ENCODE data around the gene VRK1.
A peak's percentile ranks its signal among the peaks of the same experiment; 100 is the strongest.
"Not testable (repeated sequence)": the region's sequence is repeated elsewhere in the genome, so short reads cannot be mapped to it uniquely, and the experiment has no call there.

Gene VRK1

DNA sequence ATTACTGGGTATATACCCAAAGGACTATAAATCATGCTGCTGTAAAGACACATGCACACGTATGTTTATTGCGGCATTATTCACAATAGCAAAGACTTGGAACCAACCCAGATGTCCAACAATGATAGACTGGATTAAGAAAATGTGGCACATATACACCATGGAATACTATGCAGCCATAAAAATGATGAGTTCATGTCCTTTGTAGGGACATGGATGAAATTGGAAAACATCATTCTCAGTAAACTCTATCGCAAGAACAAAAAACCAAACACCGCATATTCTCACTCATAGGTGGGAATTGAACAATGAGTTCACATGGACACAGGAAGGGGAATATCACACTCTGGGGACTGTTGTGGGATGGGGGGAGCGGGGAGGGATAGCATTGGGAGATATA, 86.8 kb downstream of the VRK1 start:
- not testable (repeated sequence) for DNase-seq (ENCODE audit: low read depth)

DNA sequence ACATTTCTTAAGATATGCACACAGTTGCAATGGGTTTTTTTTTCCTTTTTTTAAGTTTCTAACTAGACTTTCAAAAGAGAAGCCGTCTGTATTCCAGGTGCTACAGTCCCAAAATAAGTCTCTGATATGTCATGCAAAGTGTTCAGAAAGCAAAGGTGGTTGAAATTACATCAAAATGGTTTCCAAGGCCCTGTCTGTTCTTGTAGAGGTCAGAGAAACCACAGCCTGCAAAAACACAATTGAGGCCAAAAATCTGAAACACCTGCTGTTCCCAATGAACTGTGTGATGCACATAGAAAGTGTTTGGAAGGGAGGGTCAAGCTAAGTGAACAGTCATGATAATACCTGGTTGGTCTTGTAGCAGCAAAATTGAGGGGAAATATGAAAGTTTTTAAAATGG, 91.0 kb downstream of the VRK1 start:
- no peak for DNase-seq (ENCODE audit: low read depth)

DNA sequence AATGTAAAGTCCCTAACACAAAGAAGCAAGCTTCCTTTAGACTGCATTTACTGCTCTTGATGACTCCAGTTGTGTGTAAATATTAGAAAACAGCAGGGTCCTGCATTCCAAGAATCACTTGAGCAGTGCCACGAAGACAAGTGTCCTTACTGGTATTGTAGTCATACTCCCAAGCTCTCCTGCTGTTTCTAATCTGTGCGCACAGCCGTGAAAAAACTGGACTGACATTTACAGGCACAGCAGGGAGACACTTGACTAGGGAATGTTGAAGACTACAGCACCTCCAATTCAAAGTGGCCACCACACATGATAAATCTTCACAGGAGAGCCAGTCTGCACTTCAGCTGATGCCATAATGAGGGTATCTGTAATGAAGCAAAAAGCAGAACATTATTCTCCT, 91.4 kb downstream of the VRK1 start:
- peak; percentile 9 for DNase-seq (ENCODE audit: low read depth)

DNA sequence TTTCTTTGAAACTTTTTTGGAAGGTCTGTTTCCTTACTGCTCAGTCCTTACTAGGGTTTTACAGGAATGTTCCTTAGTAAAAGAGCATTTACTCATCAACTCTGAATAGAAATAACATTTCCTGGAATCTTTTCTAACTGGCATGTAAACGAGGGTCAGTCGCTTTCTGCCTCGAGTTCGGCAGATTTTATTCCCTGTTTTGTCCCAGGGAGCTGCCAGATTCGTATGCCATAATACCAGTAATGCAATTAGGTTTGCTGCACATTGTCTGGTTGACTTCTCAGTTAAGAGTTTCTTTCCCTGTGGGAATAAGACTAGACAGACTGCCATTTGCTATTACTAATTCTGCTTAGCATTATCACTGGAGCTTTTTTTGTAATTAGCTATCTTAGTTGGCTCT, 91.9 kb downstream of the VRK1 start:
- no peak for DNase-seq (ENCODE audit: low read depth)

DNA sequence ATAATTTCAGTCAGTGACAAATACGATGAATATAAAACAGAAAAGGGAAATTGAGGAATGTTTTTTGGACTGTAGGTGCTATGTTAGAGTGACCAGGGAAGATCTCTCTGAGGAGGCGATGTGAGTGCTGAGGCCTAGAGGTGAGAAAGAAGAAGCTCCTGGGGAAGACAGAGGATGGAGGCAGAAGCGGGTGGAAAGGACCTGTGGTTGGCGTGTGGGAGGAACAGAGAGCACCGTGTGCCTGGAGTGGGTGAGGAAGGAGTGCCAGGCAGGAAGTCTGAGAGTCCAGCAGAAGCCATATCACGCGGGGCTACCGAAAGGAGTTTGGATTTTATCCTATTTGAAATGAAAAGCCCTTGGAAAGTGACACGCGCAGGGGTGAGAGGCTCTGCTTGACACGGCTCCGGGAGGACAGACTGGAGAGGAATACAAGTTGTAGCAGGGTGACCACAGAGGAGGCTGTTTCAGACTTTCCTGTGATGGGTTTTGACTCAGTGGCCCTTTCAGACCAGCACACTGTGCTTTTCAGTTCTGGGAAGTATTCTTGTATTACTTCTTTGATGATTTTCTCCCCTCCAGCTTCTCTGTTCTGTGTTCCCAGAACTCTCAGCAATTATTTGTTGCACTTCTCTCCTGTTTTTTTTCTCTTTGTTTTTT, 96.9 kb downstream of the VRK1 start:
- DNase-seq (ENCODE audit: low read depth): no peak

DNA sequence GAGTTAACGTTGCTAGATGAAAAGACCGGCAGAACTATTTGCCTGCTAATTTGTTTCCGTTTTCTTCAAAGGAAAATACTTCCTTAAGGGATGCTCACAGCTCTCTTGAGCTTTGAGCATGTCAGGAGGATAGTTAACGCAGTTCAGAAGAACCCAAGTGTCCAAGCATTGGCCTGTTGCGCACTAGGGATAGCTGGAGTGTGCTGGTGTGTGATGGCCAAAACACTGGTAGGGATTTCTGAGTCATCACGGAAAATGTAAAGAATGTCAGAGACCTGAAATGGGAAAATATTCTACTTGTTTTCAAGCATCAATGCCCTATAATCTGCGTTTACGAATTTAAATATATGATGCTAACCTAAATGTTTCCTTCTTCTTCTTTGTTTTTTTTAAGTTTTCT, 97.8 kb downstream of the VRK1 start:
- peak; percentile 30 for DNase-seq (ENCODE audit: low read depth)

DNA sequence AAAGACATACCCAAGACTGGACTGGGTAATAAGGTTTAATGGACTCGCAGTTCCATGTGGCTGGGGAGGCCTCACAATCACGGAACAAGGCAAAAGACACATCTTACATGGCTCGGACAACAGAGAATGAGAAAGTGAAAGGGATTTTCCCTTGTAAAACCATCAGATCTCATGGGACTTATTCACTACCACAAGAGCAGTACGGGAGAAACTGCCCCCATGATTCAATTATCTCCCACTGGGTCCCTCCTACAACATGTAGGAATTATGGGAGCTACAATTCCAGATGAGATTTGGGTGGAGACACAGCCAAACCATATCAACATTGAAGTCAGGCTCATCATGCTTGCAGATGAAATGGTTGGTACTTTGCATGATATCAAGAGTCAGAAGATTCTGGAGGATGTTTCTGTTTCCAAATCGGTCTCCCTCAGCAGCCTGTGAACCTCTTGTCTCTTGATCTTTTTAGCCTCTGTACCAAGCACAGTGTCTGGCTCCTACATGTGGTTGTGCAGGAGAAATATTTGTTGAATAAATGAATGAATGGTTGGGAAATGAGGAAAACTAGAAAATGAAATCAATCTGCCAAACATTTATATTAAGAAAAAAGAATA, 98.6 kb downstream of the VRK1 start:
- no peak for DNase-seq (ENCODE audit: low read depth)

DNA sequence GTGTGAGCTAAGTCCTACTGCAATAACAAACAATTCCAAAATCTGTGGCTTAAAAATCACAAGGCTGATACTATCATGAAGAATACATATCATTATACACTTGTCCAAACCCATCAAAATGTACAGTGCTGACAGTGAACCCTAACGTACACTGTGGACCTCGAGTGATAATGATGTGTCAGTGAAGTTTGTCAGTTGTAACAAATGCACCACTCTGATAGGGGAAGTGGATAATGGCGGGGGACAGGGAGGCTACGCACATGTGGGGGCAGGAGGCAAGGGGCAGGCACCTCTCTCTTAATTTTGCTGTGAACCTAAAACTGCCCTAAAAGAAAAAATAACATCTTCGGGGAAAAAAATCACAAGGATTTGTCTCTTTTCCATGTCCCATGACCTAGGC, 100.0 kb downstream of the VRK1 start:
- DNase-seq (ENCODE audit: low read depth): no peak

DNA sequence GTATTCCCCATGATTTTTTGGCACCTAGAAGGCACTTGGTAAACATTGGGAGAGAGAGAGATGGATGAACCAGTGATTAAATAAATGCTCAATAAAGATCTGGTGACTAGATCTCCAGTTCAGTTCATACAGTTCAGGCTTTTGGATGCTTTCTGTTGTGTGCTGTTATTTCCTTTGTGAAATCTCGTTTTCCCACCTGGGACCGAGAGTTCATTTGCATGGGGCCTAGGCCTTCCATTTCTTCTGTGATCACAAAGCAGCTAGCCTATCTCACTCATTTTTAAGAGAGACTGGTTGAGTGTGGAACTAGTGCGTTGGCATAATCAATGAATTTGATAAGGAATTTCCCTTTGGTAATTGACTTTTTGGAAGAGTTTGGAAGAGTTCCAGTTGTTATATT, 104.0 kb downstream of the VRK1 start:
- no peak for DNase-seq (ENCODE audit: low read depth)

DNA sequence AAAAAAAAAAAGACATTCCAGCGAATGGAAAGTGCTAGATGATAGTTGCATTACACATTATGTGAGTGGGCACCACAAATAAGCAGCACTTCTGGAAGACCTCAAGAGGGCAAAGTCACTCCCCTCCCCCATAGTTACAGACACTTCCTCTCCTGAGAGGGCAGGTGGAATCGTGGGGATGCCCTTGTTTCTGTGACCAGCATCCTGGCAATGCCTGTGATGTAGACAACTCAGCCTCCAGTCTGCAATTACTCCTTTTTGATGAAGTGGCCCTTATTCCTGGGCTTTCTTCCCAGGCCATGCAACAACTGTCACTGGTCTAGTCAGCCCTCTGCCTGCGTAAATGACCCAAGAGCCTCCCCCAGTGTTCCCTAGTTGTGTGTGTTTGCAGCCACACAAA, 104.8 kb downstream of the VRK1 start:
- DNase-seq (ENCODE audit: low read depth): no peak

DNA sequence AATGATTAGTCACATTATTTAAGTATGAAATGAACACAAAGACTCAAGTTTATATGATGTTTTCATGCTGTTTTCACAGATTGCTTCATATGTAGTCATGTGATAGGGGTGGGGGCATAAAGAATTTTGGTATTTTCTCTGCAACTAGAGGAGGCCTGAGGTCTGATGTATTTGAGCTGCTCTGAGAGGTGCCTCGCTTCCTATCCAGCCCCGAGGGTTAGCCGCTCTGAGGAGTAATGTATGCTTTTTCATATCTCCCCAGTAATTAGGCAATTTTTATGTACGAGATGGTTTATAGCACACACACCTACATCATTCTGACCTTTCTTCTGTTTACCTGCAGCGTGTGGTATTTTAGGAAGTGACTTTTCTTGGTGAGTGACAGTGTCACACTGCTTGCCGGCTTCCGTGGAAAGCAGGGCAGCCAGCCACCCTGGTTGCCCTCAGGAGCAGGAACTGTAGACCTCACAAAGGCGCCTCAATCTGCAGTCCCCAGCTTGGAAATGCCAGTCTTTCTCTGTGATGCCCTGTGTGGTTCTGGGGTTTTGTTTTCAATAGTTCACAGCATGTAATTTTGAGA, 106.4 kb downstream of the VRK1 start:
- DNase-seq (ENCODE audit: low read depth): no peak

DNA sequence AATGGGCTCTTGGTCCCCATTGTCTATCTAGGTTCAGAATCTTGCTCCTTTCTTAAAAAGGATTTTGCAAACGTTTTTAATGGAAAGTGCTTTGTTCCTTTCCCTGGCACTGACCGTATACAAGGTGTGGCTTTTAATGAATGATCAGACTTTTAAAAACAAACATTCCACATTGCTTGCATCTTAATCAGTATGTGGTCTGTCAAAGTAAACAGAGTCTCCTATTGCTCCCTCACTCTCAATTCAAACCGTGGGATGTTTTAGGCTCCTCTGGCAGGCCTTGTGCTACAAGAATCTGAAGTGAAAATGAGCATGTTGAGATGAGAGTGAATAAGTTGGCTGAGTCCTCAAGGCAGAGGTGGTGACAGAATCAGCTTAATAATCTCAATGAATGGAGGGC, 107.0 kb downstream of the VRK1 start:
- DNase-seq (ENCODE audit: low read depth): peak; percentile 40

DNA sequence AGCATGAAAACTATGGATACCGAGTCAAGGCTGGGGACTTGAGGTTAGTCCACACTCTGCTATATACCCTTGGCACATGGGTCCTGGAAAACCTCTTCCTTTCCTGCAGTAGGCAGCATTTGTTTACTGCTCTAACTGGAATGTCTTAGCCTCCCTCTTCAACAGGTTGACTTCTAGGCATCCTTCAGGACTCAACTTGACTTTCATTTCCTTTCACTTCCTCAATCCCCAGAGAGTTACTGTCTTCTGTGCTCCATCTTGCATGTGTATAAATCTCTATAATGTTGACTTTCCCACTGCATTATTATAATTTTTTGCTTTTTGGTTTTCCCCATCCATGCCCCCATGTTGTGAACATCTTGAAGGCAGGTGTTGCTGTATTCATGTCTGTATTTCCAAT, 107.9 kb downstream of the VRK1 start:
- no peak for DNase-seq (ENCODE audit: low read depth)

DNA sequence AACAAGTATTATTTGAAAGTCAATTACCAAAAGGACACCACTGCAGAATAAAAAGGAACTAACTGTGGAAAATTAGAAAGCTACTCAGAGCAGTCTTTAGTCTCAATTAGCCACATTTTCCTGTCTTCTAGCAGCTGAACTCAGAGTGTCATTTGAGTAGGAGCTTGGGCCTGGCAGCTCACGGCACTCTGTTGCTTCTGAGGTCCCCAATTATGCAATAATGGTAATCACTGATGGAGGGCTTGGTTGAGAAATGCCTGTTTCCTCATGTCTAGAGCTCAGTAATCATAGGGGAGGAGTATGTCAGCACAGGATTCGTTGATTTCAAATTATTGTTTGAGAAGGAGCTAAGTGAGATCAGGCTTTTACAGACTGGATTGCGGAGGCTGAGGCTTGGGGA, 108.6 kb downstream of the VRK1 start:
- DNase-seq (ENCODE audit: low read depth): peak; percentile 50

DNA sequence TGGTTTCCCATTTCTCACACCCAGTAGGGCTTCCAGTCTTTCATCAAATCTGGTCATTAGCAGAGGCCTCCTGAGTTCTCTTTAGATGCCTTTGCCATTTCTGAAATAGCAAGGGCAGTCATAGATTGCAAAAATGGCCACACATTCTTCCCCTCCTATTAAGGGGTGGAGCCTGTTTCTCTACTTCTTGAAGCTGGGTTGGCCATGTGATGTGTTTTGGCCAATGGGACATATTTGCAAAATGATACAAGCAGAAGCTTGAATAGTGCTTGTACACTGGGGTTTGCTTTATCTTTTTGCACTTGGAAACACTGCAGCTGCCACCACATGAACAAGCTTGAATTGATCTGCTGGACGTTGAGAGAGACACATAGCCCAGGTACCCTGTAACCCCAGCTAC, 109.3 kb downstream of the VRK1 start:
- DNase-seq (ENCODE audit: low read depth): no peak

DNA sequence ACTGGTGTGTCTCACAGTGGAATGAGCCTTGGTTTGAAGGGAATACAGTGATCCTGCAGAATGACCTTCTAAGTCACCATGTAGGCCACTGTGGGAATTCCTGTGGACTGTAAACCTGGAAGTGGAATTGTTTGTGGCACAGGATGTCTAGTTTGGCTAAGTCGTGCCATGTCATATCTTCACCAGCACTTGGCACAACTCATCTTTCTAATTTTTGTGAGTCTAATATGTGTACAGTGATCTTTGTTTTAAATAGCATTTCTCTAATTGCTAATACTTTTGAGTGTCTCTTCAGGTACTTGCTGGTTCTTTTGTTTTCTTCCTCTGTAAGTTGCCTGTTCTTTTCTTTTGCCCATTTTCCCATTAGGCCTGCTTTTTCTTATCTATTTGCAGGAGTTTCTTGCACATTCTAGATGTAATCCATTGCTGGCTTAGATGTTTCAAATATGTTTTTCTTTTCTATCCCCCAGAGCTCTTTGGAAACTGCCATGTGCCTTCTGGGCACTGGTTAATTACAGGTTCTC, 112.7 kb downstream of the VRK1 start:
- DNase-seq (ENCODE audit: low read depth): no peak

DNA sequence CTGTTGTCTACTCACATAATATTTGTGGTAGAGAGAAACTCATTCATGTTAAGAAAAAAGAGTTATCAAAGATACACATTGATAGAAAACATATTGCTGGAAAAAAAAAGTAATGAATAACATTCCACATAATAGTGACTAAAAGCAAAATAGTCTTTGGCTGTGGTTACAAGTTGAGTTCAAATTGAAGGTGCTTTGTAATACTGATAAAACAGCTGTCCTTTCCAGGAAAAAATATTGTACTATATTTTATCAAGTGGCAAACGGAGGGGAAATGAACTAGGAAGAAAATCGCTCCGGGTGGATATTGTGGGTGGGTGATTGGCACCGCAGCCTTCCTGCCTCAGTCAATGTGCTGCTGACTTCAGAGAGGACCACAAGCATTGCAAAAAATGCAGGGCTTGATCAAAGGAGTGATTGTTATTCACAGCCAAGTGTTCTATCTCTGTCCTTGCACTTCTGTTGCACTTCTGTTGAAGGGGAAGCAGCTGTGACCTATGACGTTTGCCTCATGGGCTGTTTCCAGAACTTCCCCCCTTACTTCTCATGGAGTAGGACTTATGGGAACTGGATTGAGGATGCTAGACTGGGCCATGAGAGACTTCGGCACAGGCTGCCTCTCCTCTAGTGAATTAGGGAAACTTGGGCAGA, 114.4 kb downstream of the VRK1 start:
- DNase-seq (ENCODE audit: low read depth): no peak

DNA sequence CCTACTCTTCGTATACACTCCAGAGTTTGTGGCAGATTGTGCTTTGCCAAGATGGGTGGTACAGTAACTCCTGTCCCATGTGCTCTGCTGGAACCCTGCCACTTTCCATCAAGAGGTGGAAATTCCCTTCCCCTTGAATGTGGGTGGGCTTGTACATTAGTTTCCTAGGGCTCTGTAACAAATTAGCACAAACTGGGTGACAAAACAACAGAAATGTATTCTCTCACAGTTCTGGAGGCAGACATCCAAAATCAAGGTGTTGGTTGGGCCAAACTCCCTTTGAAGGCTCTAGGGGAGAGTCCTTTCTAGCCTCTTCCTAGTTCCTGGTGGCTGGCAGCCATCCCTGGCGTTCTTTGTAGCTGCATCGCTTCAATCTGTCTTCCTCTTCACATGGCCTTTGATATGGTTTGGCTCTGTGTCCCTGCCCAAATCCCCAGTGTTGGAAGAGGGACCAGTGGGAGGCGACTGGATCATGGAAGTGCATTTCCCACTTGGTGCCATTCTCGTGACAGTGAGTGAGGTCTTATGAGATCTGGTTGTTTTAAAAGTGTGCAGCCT, 117.5 kb downstream of the VRK1 start:
- no peak for DNase-seq (ENCODE audit: low read depth)

DNA sequence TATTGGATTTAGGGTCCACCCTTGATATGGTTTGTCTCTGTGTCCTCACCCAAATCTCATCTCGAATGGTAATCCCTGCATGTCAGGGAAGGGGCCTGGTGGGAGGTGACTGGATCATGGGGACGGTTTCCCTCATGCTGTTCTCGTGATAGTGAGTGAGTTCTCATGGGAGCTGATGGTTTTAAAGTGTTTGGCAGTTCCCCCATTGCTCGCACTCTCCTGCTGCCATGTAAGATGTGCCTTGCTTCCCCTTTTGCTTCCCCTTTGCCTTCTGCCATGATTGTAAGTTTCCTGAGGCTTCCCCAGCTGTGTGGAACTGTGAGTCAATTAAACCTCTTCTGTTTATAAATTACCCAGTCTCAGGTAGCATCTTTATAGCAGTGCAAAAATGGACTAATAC, 118.3 kb downstream of the VRK1 start:
- no peak for DNase-seq (ENCODE audit: low read depth)

DNA sequence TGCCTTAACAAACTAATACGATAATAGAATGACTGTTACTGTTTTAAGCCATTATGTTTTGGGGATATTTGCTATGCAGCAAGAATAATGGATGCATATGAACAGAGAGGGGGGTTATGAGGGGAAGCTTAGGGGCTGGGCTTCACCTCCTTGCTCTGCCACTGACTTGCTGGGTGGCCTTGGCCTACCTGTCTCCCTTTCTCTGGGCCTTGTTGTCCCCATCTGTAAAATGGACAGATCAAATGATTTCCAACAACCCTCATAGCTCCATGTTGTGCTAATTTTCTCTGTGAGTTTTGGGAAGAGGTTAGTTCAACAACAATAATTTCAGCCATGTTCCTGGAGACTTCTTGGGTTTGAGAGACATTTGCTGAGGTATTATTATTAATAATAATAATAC, 119.6 kb downstream of the VRK1 start:
- no peak for DNase-seq (ENCODE audit: low read depth)

DNA sequence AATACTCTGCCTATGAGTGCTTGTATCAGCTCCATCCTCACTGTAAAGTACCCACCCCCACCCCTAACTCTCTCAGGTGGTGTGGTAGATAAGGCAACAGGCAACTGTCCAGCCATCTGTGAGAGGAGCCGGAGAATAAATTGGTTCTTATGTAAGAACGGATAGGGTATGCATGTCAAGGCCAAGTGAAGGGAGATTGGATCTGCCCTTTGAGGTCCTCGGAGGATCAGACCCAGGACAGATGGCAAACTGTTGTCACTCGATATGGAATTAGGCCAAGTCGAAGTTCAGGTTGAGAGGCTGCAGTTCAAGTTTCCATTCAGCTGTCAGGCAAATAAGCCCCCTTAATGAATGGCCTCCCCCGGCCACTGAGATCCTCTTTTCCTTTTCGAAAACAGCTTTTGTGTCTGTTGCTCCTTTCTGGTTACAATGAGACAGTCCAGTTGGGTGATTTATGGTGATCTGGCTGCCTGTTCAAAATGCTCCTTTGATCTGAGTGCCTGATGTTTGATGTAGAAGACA, 120.3 kb downstream of the VRK1 start:
- no peak for DNase-seq (ENCODE audit: low read depth)

DNA sequence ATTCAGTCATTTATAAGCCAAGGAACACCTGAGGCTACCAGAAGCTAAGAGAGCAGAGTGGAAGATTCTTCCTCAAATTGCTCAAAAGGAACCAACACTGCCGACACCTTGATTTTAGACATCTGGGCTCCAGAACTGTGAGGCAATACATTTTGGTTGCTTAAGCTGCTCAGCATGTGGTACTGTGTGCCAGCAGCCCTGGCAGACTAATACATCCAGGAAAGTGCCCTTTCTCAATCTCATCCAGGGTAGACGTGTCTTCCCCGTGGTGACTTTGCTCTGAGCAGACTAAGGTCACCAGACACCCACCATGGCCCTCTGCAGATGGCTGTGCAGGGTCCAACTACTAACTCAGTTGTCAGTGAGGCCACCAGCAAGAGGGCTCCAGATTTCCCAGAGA, 122.8 kb downstream of the VRK1 start:
- DNase-seq (ENCODE audit: low read depth): no peak

DNA sequence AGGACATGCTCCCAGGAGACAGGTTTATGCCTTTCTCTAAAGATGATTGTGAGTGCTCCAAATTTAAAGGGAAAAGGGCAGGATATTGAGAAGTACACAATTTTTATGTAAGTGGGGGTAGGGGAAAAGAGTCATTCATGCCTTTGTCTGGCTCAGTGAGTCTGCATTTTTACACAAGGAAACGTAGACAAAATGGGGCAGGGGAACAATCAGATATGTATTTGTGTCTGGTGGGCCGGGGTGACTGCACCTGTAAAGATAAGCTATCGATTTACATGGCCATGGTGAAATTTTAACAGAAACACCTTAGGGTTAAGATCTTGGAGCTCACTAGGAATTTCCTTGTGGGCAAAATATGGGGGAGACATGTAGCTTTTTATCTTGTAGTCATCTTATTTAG, 123.6 kb downstream of the VRK1 start:
- DNase-seq (ENCODE audit: low read depth): no peak

All from iris pigment epithelial cell (primary cell).